PFSK-1 (cell line): ENCODE results near the gene GPR55.

Experiments
- FOXP2 ChIP-seq: optimal IDR thresholded peaks from 2 replicates; pipeline ENCODE3; 2011; ENCODE audit warnings: borderline replicate concordance, control low read depth, inconsistent platforms; ENCODE audit not compliant: insufficient read depth; ENCODE audit errors: extremely low read length, extremely low read depth
- POLR2AphosphoS5 ChIP-seq: IDR thresholded peaks from 2 replicates; pipeline ENCODE4 v1.6.1; 2012; ENCODE audit warnings: low read depth, mild to moderate bottlenecking, control low read depth, low read length, moderate library complexity
- REST ChIP-seq, 2 experiments: IDR thresholded peaks; 2 replicates each; pipeline versions ENCODE4 v1.6.1 to v1.8.0; 2011 to 2012; ENCODE audit warnings: low read depth in 2 of 2, low read length in 2 of 2, control low read depth in 1 of 2, inconsistent platforms in 1 of 2, mild to moderate bottlenecking in 1 of 2, moderate library complexity in 1 of 2; ENCODE audit not compliant: insufficient read depth in 1 of 2
- SIN3A ChIP-seq: IDR thresholded peaks from 2 replicates; pipeline ENCODE4 v1.6.1; 2012; ENCODE audit warnings: mild to moderate bottlenecking, low read length, moderate library complexity, borderline replicate concordance; ENCODE audit not compliant: insufficient read depth
- TAF1 ChIP-seq: IDR thresholded peaks from 2 replicates; pipeline ENCODE4 v1.6.1; 2012; ENCODE audit warnings: low read length, control low read depth, borderline replicate concordance; ENCODE audit not compliant: insufficient read depth

GPR55 gene

GRCh38 chr2:230938516-230939065, 13.5 kb upstream of the GPR55 start:
- TF ChIP-seq FOXP2 (no peak), REST (IDR thresholded peaks at IDR 0.05; ENCODE audit: insufficient read depth in 1 of 2, low read depth in 2 of 2, low read length in 2 of 2) (no peak), POLR2AphosphoS5 (no peak), TAF1 (no peak), SIN3A (no peak)

GRCh38 chr2:230938098-230938497, 13.1 kb upstream of the GPR55 start:
- no peak for TF ChIP-seq FOXP2
- TF ChIP-seq POLR2AphosphoS5 = no peak
- no peak for TF ChIP-seq TAF1
- no peak for TF ChIP-seq REST (IDR thresholded peaks at IDR 0.05; ENCODE audit: insufficient read depth in 1 of 2, low read depth in 2 of 2, low read length in 2 of 2)
- TF ChIP-seq SIN3A = no peak

GRCh38 chr2:230937362-230937761, 12.3 kb upstream of the GPR55 start:
- TF ChIP-seq TAF1 (no peak), REST (IDR thresholded peaks at IDR 0.05; ENCODE audit: insufficient read depth in 1 of 2, low read depth in 2 of 2, low read length in 2 of 2) (no peak)

- TF ChIP-seq TAF1 (no peak), POLR2AphosphoS5 (no peak), SIN3A (no peak), REST (IDR thresholded peaks at IDR 0.05; ENCODE audit: insufficient read depth in 1 of 2, low read depth in 2 of 2, low read length in 2 of 2) (no peak), FOXP2 (no peak)
Measured at GRCh38 chr2:230935130-230935430, 10.0 kb upstream of the GPR55 start.
